ENCODE data around the gene TMEM151B. TPM values are rescaled to one million over a fixed set of nuclear protein-coding genes. Genes with fewer than 3 reads are reported as not detected.

The TMEM151B gene
- total and polyA plus RNA-seq, 2 of the 13 experiments (the other 11 are each of a cell fraction or from before 2014, with no cell fraction given): not detected

DNA sequence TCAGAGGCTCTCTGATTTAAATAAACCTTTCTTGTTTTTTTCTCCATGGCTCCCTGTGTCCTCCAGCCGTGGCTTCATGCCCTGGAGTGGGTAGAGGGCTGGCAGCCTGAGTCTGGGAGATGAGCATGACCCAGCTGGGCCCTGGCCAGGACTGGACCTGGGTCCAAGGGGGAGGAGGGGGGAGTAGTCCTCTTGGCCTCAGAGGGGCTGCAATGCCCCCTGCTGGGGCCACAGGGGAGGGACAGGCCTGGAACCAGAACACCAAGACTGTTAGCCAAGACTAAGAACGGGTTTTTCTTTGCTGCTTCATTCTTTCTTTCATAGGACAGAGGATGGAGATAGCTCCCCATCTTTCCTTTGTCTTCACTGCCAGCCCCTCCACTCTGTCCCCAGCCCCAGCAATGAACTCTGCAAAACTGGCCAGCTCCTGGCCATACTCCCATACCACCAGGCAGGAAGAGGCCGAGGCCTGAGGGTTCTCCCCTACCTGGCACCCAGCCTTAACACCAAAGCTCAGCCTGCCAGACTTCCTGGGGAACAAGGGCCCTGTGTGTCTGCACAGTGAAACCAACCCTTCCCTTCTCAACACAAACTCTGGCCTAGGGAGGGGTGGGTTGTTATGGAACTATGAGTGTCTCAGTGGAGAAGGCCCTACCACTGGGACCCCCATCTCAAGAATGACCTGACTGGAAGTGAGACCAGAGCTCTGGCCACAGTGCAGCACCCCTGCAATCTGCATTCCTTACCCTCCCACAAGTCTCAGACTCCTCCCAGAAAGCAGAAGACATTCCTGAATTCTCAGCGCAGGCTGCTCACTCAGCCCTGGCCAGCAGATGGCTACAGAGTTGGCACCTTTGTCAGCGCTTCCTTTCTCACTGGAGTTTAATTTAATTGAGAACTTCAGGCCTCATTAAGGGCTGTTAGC is 35.9 kb upstream of the TMEM151B start (continued):
- TF ChIP-seq, protein P1, sequence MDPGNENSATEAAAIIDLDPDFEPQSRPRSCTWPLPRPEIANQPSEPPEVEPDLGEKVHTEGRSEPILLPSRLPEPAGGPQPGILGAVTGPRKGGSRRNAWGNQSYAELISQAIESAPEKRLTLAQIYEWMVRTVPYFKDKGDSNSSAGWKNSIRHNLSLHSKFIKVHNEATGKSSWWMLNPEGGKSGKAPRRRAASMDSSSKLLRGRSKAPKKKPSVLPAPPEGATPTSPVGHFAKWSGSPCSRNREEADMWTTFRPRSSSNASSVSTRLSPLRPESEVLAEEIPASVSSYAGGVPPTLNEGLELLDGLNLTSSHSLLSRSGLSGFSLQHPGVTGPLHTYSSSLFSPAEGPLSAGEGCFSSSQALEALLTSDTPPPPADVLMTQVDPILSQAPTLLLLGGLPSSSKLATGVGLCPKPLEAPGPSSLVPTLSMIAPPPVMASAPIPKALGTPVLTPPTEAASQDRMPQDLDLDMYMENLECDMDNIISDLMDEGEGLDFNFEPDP (CRISPR knock-in tag; conservative IDR thresholded peaks at IDR 0.05): no peak
- TF ChIP-seq, protein P2, sequence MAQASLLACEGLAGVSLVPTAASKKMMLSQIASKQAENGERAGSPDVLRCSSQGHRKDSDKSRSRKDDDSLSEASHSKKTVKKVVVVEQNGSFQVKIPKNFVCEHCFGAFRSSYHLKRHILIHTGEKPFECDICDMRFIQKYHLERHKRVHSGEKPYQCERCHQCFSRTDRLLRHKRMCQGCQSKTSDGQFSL (CRISPR knock-in tag; IDR thresholded peaks at IDR 0.05): peak; percentile 93
- TF ChIP-seq, protein P3, sequence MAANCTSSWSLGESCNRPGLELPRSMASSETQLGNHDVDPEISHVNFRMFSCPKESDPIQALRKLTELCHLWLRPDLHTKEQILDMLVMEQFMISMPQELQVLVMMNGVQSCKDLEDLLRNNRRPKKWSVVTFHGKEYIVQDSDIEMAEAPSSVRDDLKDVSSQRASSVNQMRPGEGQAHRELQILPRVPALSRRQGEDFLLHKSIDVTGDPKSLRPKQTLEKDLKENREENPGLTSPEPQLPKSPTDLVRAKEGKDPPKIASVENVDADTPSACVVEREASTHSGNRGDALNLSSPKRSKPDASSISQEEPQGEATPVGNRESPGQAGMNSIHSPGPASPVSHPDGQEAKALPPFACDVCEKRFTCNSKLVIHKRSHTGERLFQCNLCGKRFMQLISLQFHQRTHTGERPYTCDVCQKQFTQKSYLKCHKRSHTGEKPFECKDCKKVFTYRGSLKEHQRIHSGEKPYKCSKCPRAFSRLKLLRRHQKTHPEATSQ (CRISPR knock-in tag; IDR thresholded peaks at IDR 0.05; ENCODE audit: borderline replicate concordance): no peak
- no peak for TF ChIP-seq ZNF432 (CRISPR knock-in tag; IDR thresholded peaks at IDR 0.05; ENCODE audit: borderline replicate concordance)
- peak; percentile 81 for TF ChIP-seq XRCC5 (optimal IDR thresholded peaks at IDR 0.05; ENCODE audit: low read length)
- TF ChIP-seq SKI (IDR thresholded peaks at IDR 0.05; ENCODE audit: partially characterized antibody): peak; percentile 70
- peak; percentile 35; the same call in 1 of the 2 replicates for TF ChIP-seq ZNF124 (CRISPR knock-in tag; IDR thresholded peaks at IDR 0.05)
- TF ChIP-seq SAP130 (CRISPR knock-in tag; IDR thresholded peaks at IDR 0.05; ENCODE audit: low read depth): peak; percentile 72
- TF ChIP-seq SIN3A (IDR thresholded peaks at IDR 0.05; ENCODE audit: borderline replicate concordance, low read depth, low read length): peak; percentile 60; the same call in 1 of the 2 replicates
- no peak for TF ChIP-seq TEAD2 (CRISPR knock-in tag; IDR thresholded peaks at IDR 0.05)
- TF ChIP-seq, protein P4, sequence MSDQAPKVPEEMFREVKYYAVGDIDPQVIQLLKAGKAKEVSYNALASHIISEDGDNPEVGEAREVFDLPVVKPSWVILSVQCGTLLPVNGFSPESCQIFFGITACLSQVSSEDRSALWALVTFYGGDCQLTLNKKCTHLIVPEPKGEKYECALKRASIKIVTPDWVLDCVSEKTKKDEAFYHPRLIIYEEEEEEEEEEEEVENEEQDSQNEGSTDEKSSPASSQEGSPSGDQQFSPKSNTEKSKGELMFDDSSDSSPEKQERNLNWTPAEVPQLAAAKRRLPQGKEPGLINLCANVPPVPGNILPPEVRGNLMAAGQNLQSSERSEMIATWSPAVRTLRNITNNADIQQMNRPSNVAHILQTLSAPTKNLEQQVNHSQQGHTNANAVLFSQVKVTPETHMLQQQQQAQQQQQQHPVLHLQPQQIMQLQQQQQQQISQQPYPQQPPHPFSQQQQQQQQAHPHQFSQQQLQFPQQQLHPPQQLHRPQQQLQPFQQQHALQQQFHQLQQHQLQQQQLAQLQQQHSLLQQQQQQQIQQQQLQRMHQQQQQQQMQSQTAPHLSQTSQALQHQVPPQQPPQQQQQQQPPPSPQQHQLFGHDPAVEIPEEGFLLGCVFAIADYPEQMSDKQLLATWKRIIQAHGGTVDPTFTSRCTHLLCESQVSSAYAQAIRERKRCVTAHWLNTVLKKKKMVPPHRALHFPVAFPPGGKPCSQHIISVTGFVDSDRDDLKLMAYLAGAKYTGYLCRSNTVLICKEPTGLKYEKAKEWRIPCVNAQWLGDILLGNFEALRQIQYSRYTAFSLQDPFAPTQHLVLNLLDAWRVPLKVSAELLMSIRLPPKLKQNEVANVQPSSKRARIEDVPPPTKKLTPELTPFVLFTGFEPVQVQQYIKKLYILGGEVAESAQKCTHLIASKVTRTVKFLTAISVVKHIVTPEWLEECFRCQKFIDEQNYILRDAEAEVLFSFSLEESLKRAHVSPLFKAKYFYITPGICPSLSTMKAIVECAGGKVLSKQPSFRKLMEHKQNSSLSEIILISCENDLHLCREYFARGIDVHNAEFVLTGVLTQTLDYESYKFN (CRISPR knock-in tag; conservative IDR thresholded peaks at IDR 0.05): peak; percentile 43
- TF ChIP-seq, protein P5, sequence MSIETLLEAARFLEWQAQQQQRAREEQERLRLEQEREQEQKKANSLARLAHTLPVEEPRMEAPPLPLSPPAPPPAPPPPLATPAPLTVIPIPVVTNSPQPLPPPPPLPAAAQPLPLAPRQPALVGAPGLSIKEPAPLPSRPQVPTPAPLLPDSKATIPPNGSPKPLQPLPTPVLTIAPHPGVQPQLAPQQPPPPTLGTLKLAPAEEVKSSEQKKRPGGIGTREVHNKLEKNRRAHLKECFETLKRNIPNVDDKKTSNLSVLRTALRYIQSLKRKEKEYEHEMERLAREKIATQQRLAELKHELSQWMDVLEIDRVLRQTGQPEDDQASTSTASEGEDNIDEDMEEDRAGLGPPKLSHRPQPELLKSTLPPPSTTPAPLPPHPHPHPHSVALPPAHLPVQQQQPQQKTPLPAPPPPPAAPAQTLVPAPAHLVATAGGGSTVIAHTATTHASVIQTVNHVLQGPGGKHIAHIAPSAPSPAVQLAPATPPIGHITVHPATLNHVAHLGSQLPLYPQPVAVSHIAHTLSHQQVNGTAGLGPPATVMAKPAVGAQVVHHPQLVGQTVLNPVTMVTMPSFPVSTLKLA (IDR thresholded peaks at IDR 0.05): no peak
- peak; percentile 44 for TF ChIP-seq NCOA2 (CRISPR knock-in tag; IDR thresholded peaks at IDR 0.05)
- TF ChIP-seq, protein P6, sequence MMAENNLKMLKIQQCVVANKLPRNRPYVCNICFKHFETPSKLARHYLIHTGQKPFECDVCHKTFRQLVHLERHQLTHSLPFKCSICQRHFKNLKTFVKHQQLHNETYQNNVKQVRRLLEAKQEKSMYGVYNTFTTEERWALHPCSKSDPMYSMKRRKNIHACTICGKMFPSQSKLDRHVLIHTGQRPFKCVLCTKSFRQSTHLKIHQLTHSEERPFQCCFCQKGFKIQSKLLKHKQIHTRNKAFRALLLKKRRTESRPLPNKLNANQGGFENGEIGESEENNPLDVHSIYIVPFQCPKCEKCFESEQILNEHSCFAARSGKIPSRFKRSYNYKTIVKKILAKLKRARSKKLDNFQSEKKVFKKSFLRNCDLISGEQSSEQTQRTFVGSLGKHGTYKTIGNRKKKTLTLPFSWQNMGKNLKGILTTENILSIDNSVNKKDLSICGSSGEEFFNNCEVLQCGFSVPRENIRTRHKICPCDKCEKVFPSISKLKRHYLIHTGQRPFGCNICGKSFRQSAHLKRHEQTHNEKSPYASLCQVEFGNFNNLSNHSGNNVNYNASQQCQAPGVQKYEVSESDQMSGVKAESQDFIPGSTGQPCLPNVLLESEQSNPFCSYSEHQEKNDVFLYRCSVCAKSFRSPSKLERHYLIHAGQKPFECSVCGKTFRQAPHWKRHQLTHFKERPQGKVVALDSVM (CRISPR knock-in tag; IDR thresholded peaks at IDR 0.05): 0 out of 2 replicates have a peak, but pooled peaks have one; percentile 30
- TF ChIP-seq THAP11 (CRISPR knock-in tag; IDR thresholded peaks at IDR 0.05): peak; percentile 53; the same call in 1 of the 2 replicates
- TF ChIP-seq KLF11 (CRISPR knock-in tag; IDR thresholded peaks at IDR 0.05): 0 out of 2 replicates have a peak, but pooled peaks have one; percentile 35

Measured in HepG2 (cell line).